ENCODE data around the gene NMRK2.
"Not testable (repeated sequence)": the region's sequence is repeated elsewhere in the genome, so short reads cannot be mapped to it uniquely, and the experiment has no call there.

The NMRK2 gene

GRCh38 chr19:3936506-3937442 is 3.9 kb downstream of the NMRK2 start:
- no peak for DNase-seq (ENCODE audit: low spot score)

GRCh38 chr19:3938300-3938950 is 5.6 kb downstream of the NMRK2 start:
- DNase-seq (ENCODE audit: low spot score), result not testable (repeated sequence)

DNA sequence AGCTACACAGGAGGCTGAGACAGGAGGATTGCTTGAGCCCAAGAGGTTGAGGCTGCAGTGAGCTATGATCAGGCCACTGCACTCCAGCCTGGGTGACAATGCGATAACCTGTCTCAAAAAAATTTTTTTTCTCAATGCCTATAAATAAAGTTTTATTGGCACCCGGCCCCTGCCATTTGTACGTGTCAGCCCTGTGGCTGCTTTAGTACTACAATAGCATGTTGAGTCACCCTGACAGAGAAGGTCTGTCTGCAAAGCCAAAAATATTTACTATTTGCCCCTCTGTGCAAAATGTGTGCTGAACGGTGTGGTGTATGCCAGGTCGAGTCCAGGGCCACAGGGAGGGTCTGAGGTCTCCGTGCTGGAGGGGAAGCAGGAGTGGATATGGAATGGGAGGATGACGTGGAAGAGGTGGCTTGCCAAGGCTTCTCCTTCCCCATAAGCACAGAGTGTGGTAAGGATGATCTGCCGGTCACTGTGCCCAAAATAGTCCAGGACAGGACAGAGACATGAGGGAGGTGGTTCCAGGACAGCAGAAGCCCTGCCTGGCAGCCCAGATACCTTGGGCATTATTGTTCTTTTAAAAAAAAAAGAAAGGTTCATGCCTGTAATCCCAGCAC is 10.0 kb downstream of the NMRK2 start:
- no peak for DNase-seq (ENCODE audit: low spot score)

DNA sequence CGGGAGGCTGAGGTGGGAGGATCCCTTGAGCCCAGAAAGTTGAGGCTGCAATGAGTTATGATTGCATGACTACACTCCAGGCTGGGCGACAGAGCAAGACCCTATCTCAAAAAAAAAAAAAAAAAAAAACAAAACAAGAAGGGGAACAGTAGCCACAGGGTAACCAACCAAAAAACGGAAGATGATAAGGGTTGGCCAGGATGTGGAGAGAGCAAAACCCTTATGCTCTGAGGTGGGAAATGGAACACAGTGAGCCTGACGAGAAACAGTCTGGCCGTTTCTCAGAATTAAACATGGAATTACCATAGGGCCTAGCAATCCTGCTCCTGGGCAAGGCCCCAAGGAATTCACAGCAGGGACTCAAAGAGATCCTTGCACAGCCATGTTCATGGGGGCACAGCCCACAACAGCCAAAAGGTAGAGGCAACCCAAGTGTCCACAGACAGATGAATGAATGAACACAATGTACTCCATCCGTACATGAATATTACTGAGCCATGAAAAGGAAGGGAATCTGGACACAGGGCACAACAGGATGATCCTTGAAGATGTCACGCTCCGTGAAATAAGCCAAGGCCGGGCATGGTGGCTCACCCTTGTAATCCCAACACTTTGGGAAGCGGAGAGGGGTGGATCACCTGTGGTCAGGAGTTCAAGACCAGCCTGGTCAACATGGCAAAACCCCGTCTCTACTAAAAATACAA is 11.3 kb downstream of the NMRK2 start:
- DNase-seq (ENCODE audit: low spot score), result no peak

DNA sequence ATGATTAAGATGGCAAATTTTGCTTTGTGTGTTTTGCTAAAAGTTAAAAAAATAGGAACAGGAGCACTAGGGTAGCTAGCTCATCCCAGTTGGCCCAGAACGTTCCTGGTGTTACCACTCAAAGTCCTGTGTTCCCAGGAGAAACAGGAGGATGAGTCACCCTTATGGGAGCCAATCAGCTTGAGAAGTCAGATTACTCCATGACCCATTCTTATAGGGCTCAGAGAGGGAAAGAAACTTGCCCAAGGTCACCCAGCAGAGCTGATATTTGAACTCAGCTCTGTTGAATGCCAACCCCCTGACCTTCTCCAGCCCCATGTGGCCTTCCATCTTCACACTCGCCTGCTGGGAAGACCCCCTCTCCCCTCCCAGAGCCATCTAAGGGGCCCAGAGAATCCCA is 13.0 kb downstream of the NMRK2 start:
- DNase-seq (ENCODE audit: low spot score), result no peak

DNA sequence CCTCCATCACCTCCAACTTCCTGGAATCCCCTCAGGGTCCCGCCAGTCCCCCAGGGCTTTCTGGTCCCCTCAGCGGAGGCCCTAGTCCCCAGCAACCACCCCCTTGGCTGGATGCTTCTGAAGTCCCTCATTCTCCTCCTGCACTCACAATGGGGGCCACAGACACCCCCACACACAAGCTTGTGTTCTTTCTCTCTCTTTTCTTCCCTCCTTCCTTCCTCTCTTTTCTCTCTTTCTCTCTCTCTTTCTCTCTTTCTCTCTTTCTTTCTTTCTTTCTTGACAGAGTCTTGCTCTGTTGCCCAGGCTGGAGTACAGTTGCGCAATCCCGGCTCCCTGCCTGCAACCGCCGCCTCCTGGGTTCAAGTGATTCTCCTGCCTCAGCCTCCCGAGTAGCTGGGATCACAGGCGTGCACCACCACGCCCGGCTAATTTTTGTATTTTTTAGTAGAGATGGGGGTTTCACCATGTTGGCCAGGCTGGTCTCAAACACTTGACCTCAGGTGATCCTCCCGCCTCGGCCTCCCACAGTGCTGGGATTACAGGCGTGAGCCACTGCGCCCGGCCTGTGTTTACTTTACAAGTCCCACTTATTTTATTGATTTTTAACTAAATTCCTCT is 14.6 kb downstream of the NMRK2 start:
- not testable (repeated sequence) for DNase-seq (ENCODE audit: low spot score)

- DNase-seq (ENCODE audit: low spot score), result no peak
Observed at GRCh38 chr19:3949294-3949693, 16.4 kb downstream of the NMRK2 start.

DNA sequence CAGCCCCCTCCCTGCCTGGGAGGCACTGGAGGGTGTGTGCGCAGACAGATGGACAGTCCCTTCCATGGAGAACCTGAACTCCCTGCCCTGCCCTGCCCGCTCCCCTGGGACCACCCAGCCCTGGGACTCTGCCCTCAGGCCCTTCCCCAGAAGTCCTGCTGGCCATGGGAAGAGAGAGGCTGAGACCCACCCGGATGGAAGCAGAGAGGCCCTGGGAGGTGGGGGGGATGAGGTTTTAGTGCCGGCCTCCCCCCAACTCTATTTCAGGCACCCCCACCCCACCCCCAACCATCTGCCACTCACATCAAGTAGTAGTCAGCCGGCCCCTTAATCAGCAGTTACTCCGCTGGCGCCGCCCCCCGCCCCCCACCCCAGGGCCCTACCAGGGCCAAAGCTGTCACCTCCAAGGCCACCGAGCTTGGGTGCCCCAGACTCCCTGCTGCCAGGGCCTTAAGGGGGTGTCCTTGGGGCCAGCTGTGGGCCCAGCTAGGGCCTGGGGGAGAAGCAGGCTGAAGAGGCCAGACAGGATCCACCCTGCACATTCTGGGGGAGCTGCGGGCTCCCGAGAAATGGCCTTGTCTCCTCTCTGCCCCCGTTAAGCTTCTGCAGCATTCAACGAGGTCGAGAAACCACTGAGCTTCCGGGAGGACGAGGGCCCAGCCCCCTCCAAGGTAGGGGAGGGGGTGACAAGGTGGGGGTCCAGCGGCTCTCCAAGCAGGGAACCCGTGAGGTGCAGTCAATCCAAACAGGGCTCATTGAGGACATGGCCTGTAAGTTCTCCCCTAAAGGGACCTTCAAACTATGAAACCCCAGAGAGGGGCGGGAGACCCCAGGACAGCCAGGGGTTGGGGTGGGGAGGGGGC is 17.4 kb downstream of the NMRK2 start:
- no peak for DNase-seq (ENCODE audit: low spot score)

- DNase-seq (ENCODE audit: low spot score), result no peak
Observed at GRCh38 chr19:3950871-3951861, 18.3 kb downstream of the NMRK2 start.

DNA sequence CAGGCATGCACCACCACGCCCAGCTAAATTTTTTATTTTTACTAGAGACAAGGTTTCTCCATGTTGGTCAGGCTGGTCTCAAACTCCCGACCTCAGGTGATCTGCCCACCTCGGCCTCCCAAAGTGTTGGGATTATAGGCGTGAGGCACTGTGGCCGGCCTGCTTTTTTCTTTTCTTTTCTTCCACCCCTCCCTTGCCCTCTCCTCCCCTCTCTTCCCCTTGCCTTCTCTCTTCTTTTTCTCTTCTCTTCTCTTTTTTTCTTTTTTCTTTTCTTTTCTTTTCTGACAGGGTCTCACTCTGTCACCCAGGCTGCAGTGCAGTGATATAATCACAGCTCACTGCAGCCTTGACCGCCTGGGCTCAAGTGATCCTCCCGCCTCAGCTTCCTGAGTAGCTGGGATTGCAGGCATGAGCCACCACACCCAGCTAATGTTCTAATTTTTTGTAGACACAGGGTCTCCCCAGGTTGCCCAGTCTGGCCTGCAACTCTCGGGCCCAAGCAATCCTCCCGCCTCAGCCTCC is 19.9 kb downstream of the NMRK2 start:
- not testable (repeated sequence) for DNase-seq (ENCODE audit: low spot score)

DNA sequence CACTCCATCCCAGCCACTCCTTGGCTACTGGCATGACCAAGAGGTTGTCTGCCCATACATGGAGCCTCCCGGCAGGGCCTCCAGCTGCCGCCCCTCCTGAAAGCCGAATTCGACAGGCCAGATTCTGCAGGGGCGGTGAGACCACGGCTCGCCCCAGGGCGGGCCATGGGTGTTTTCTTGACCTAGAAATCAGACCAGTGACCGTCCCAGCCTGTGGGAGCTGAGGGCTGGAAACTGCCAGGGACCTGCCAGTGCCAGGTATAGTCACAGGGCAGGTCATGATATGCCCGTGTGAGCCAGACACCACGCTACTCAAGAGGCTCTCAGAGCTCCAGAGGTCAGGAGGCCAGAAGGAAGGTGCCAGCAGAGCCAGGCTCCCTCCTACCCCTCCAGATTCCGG is 21.2 kb downstream of the NMRK2 start:
- DNase-seq (ENCODE audit: low spot score), result no peak

DNA sequence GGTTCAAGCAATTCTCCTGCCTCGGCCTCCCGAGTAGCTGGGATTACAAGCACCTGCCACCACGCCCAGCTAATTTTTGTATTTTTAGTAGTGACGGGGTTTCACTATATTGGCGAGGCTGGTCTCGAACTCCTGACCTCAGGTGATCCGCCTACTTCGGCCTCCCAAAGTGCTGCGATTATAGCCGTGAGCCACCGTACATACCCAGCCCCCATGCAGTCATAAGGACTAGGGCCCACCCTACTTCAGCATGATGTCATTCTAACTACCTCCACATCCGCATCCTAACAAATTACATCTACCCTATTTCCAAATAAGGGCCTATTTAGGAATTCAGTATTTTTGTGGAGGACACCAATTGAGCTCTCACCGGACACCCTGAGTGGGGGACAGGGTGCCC is 22.4 kb downstream of the NMRK2 start:
- not testable (repeated sequence) for DNase-seq (ENCODE audit: low spot score)

DNA sequence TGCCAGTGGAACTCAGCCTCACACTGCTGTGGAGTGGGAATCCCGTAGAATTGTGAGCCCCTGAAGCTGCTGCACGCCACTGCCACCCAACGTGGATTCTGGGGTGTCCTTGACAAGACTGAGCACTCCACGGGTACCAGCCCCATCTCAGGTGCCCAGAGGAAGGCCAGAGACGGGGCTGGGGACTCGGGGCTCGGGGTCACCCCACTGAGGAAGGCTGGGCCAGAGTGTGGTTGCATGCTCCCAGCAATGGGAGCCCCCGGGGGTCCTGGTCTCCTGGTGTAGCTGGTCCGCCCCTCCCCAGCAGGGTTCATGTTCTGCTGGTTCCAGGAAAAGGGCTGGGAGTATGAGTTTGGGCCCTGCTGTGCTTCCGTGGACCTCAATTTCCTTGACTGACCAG is 22.8 kb downstream of the NMRK2 start:
- no peak for DNase-seq (ENCODE audit: low spot score)

DNA sequence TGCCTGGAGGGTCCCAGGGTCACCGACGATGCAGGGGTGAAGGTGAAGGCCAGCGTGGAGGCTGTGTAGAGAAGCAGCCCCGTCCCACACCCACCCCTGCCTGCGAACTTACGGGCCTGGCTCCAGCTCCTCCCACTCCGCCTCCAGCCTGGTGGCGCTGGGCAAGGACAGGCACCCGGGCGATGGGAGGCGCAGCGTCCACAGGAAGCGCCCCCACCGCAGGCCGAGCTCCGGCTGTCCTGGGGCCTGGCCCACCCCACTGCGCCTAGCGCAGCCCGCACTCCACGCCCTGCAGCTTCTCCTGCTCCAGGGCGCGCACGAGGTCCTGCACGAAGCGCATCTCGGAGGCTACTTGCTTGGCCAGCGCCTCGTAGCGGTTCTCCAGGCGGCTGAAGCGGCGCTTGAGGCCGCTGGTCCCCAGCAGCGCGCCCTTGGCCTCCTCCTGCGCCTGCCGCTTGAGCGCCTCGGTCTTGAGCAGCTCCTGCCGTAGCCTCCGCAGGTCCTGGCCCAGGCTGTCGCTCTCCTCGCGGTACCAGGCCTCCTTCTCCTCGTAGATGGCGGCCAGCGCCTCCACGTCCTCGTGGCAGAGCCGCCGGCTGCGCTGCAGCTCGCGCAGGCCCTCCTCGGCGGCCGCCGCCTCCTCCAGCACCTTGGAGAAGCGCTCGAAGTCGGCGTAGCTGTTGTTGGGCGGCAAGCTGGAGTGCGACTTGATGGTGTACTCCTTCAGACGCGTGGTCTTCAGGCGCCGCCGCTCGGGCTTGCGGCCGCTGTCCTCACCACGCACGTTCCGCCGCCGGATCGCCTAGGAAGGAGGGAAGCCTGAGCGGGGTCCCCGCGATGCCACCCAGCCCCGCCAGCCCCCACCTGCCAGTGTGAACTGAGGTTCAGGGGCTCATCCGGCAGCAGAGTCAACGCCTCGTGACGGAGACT is 26.2 kb downstream of the NMRK2 start:
- no peak for DNase-seq (ENCODE audit: low spot score)

DNA sequence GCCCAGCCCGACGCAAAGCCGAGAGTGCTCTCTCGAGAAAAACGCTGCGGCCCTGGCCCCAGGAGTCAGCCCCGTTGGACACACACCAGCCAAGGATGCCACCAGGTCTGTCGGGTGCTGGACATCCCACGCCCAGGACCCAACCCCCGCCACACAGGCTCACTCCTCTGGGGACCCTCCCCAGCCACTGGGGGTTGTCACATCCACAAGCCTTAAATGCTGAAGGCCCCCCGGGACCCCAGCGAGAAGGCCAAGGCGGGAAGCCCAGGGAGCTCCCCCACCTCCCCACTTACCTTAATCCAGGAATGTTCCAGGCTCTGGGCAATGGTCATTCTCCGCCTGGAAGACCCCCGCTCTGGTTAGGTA is 26.9 kb downstream of the NMRK2 start:
- no peak for DNase-seq (ENCODE audit: low spot score)

GRCh38 chr19:3961007-3961406 is 28.1 kb downstream of the NMRK2 start:
- DNase-seq (ENCODE audit: low spot score), result no peak

GRCh38 chr19:3963458-3964255 is 30.8 kb downstream of the NMRK2 start:
- DNase-seq (ENCODE audit: low spot score), result no peak

Measured in putamen (tissue), 1 donor.